Measurements from ENCODE around the gene OR2H2.
A peak's percentile ranks its signal among the peaks of the same experiment; 100 is the strongest.

Gene OR2H2

GRCh38 chr6:29627755-29628418 is 43.0 kb downstream of the OR2H2 start:
- Mint-ChIP-seq H3K4me1 (peaks cover 41% of the 10 kb centered on the region), H3K27ac (peak overlapping the region; percentile 21 to 84 (median 73)), H3K9me3 (no peaks in the 10 kb centered on the region), H3K27me3 (ENCODE audit: low read depth) (peaks cover 12% of the 10 kb centered on the region), H3K4me3 (peak overlapping the region; percentile 85 to 93 (median 91)), H3K36me3 (ENCODE audit: low read depth) (peaks cover 18% of the 10 kb centered on the region)
- TF ChIP-seq CTCF (IDR thresholded peaks at IDR 0.05; ENCODE audit: unreplicated experiment in 3 of 3), result no peak

GRCh38 chr6:29628419-29629281 is 43.7 kb downstream of the OR2H2 start:
- Mint-ChIP-seq H3K27ac (peak overlapping the region; percentile 21 to 84 (median 73)), H3K36me3 (ENCODE audit: low read depth) (peaks cover 11% of the 10 kb centered on the region), H3K27me3 (ENCODE audit: low read depth) (peaks cover 12% of the 10 kb centered on the region), H3K9me3 (no peaks in the 10 kb centered on the region), H3K4me3 (peak overlapping the region; percentile 85 to 93 (median 91)), H3K4me1 (peaks cover 45% of the 10 kb centered on the region)
- TF ChIP-seq CTCF (IDR thresholded peaks at IDR 0.05; ENCODE audit: unreplicated experiment in 3 of 3), result peak; percentile 69 to 77 (median 72)

- peak overlapping the region; percentile 85 to 93 (median 91) for H3K4me3 Mint-ChIP-seq
- peaks cover 4% of the 10 kb centered on the region for H3K36me3 Mint-ChIP-seq (ENCODE audit: low read depth)
- H3K9me3 Mint-ChIP-seq, result no peaks in the 10 kb centered on the region
- no peak for TF ChIP-seq CTCF (IDR thresholded peaks at IDR 0.05; ENCODE audit: unreplicated experiment in 3 of 3)
- H3K27me3 Mint-ChIP-seq (ENCODE audit: low read depth), result peaks cover 12% of the 10 kb centered on the region
- peaks cover 47% of the 10 kb centered on the region for H3K4me1 Mint-ChIP-seq
- no peak overlapping the region for H3K27ac Mint-ChIP-seq
These were observed 44.6 kb downstream of the OR2H2 start for GRCh38 chr6:29629571-29629970.

- Mint-ChIP-seq H3K4me3 (peak overlapping the region; percentile 85 to 93 (median 91)), H3K27me3 (ENCODE audit: low read depth) (peaks cover 12% of the 10 kb centered on the region), H3K27ac (no peak overlapping the region), H3K36me3 (ENCODE audit: low read depth) (peaks cover 4% of the 10 kb centered on the region), H3K4me1 (peaks cover 44% of the 10 kb centered on the region), H3K9me3 (no peaks in the 10 kb centered on the region)
- no peak for TF ChIP-seq CTCF (IDR thresholded peaks at IDR 0.05; ENCODE audit: unreplicated experiment in 3 of 3)
These were observed 45.4 kb downstream of the OR2H2 start for GRCh38 chr6:29630315-29630714.

- no peaks in the 10 kb centered on the region for H3K9me3 Mint-ChIP-seq
- H3K4me1 Mint-ChIP-seq, result peaks cover 38% of the 10 kb centered on the region
- peak overlapping the region; percentile 37 to 84 (median 65) for H3K27ac Mint-ChIP-seq
- peaks cover 4% of the 10 kb centered on the region for H3K36me3 Mint-ChIP-seq (ENCODE audit: low read depth)
- peaks cover 12% of the 10 kb centered on the region for H3K27me3 Mint-ChIP-seq (ENCODE audit: low read depth)
- H3K4me3 Mint-ChIP-seq, result peak overlapping the region; percentile 85 to 93 (median 91)
- TF ChIP-seq CTCF (IDR thresholded peaks at IDR 0.05; ENCODE audit: unreplicated experiment in 3 of 3), result no peak
These were observed 46.4 kb downstream of the OR2H2 start for GRCh38 chr6:29631209-29631810.

Data from nephron (organoid).